ENCODE results near the gene CMTM2.

GRCh38 chr16:66618588-66619375 lies 39.5 kb downstream of the CMTM2 start:
- TF ChIP-seq, protein P1, sequence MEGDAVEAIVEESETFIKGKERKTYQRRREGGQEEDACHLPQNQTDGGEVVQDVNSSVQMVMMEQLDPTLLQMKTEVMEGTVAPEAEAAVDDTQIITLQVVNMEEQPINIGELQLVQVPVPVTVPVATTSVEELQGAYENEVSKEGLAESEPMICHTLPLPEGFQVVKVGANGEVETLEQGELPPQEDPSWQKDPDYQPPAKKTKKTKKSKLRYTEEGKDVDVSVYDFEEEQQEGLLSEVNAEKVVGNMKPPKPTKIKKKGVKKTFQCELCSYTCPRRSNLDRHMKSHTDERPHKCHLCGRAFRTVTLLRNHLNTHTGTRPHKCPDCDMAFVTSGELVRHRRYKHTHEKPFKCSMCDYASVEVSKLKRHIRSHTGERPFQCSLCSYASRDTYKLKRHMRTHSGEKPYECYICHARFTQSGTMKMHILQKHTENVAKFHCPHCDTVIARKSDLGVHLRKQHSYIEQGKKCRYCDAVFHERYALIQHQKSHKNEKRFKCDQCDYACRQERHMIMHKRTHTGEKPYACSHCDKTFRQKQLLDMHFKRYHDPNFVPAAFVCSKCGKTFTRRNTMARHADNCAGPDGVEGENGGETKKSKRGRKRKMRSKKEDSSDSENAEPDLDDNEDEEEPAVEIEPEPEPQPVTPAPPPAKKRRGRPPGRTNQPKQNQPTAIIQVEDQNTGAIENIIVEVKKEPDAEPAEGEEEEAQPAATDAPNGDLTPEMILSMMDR (IDR thresholded peaks at IDR 0.05), result no peak
- TF ChIP-seq POLR2A (IDR thresholded peaks at IDR 0.05) (no peak), POLR2AphosphoS5 (IDR thresholded peaks at IDR 0.05; ENCODE audit: insufficient read depth in 1 of 2, low read depth in 1 of 2) (peak; percentile 57)
